DMS 273 (cell line): Measurements from ENCODE around the gene GARS1.

ENCODE experiments used
- DNase-seq: peaks from one replicate; lab custom pipeline; 2025; ENCODE audit not compliant: unreplicated experiment; lab: John Stamatoyannopoulos, UW

Gene GARS1, protein sequence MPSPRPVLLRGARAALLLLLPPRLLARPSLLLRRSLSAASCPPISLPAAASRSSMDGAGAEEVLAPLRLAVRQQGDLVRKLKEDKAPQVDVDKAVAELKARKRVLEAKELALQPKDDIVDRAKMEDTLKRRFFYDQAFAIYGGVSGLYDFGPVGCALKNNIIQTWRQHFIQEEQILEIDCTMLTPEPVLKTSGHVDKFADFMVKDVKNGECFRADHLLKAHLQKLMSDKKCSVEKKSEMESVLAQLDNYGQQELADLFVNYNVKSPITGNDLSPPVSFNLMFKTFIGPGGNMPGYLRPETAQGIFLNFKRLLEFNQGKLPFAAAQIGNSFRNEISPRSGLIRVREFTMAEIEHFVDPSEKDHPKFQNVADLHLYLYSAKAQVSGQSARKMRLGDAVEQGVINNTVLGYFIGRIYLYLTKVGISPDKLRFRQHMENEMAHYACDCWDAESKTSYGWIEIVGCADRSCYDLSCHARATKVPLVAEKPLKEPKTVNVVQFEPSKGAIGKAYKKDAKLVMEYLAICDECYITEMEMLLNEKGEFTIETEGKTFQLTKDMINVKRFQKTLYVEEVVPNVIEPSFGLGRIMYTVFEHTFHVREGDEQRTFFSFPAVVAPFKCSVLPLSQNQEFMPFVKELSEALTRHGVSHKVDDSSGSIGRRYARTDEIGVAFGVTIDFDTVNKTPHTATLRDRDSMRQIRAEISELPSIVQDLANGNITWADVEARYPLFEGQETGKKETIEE

DNA sequence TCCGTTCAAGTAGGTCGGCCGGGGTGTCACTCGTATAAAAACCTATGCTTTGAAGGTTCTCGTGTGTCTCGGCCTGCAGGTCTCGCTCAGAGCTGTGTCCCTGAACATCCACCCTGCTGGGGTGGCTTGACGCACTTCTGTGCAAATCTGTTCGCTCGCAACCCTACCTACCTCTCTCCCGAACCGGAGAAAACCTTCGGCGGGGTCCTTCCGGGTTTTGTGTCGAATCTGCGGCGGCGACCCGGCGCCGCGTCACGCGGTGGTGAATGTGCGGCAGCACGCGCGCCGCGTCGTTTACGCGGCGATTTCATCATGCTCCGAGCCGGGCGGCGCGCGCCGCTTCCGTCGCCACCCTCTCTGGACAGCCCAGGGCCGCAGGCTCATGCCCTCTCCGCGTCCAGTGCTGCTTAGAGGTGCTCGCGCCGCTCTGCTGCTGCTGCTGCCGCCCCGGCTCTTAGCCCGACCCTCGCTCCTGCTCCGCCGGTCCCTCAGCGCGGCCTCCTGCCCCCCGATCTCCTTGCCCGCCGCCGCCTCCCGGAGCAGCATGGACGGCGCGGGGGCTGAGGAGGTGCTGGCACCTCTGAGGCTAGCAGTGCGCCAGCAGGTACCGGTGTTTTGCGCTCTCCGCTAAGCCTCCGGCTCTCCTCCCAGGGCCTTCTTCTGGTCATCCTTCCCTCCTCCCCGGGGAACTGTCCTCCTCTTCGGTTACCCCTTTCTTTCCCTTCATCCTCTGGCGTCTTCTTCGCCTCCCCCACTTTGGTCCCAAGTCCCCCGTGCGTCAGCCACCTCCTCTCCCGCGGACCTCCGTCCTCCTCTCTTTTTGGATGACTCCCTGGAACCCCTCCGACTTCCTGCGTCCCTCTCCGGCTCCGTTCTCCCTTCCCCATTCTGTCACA lies at the start of gene GARS1:
GARS1 (plus strand) TSS at position 339 of the 896 bp plus-strand sequence; CDS start at position 383, 44 bp downstream.
- DNase-seq = peak; percentile 99

DNA sequence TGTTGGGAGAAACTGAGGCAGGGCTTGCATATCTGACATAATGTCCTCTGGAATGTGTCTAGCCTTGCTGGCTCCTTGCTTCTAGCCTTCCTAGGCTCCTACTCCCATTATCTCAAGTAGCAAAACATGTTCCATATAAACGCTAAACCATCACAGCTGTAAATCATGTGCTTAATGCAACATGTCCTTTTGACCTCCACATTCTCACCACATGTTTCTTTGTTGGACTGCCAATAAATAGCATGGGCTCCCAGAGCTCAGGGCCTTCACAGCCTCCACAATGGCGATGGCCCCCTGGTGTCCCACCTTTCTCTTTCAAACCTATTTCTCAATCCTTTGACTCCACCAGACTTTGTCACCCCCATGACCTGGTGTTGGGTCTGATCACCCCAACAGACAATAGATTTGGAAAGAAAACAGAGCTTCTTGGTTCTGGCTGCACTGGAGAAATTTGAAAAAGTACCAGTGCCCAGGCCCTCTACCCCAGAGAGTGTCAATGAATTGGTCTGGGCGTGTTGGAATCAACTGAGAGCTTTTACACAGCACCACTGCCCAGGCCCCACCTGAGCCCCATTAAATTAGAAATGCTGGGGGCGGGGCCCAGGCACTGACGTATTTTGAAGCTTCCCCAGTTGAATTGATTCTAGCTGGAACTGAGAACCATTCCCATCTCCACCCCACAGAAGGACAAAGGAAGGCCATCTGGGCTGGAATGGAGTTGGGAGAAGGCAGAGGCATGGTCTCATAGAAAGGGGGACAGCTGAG lies 48.7 kb upstream of the GARS1 start:
- peak; percentile 44 for DNase-seq

DNA sequence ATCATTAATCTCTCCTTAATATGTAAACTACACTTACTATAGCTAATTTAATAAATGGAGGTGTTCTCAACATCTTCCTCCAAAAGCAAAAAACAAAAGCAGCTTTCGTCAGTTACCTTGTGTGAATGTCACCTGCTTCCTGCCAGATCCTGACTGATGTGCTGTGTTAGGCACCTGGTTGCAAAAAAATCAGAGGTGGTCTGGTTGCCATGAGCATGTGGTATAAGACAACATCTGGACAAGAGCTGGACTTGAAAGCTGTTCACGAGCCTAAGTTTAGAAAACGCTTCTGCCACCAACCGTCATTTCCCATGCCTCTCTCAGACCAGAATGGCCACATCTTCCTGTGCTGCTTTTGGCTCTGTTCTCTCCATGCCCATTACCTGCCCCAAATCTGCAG lies 48.1 kb upstream of the GARS1 start:
- DNase-seq = no peak

DNA sequence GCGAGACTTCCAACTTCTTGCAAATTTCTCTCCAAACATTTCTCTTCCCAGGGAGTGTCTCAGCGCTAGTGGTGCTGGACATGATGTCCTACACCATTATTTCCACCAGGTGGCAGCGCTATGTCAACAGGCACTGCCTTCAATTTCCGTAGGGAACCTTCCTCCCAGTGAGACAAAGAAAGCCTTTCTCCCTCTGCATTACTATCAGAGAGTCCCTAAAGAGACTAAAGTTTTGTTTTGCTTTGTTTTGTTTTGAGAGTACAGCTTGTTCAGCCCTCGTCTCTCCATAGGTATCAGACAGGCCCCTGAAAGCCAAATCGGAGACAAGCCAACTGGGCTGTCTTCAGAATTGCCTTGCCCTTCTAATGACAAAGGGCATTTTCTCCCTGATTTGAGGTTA lies 45.8 kb upstream of the GARS1 start:
- DNase-seq = peak; percentile 96

DNA sequence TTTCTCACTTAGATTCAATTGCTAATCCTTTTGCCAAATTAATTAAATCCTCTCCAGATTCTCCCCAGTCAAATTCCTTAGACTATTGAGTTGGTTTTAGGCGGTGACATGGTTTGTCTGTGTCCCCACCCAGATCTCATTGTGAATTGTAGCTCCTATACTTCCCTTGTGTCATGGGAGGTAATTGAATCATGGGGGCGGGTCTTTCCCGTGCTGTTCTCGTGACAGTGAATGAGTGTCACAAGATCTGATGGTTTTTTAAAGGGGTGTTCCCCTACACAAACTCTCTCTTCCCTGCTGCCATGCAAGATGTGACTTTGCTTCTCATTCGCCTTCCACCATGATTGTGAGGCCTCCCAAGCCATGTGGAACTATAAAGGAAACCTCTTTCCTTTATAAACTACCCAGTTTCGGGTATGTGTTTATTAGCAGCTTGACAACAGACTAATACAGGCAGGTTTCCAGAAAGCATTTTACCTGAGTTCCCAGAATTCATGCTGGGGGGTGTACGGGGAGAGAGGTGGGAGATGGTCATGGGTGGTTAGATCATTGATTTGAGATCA lies 44.7 kb upstream of the GARS1 start:
- peak; percentile 36 for DNase-seq

DNA sequence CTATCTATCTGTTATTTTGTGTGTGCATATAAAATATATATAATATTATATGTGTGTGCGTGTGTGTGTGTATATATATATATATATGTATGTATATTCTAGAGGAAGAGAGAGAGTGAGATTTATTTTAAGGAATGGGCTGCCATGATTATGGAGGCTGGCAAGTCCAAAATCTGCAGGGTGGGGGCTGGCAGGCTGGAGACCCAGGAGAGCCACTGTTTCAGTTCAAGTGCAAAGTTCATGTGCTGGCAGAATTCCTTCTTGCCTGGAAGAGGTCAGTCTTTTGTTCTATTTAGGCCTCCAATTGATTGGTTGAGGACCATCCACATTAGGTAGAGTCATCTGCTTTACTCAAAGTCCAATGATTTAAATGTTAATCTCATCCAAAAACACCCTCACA lies 42.3 kb upstream of the GARS1 start:
- no peak for DNase-seq

DNA sequence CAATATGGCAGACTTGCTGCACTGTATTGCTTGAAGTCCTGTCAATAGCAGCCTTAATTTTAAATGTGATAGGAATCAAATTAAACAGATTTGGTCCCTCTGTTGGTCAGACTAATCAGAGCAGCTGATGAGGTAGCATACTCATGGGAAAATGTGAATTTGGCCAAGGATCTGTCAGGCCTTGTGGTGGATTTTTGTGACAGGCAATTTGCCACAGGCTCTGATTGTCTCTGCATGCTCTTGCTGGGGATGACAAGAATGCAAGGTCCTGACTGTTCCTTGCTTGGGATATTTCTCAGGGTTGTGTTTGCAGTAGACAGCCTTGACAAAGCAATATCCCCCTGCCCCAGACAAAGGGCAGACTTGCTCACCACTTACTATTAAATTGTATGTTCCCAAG lies 41.5 kb upstream of the GARS1 start:
- DNase-seq = no peak

DNA sequence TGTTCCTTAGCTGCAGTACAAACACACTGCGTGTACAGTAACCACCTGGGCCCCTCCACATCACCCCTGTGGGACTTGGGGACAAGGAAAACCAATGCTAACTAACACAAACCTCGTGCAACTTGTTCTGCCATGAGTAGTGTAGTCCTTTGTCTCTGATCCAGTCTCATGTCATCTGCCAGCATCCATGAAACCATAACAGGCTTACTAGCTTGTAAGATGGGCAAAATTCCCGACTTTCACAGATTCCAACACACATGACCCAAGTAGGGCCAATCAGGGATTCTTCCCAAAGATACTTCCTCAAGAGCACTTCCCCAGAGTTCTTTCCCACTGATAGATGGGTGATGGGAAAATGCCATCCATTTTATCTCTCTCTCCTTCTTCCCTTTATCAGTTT lies 41.1 kb upstream of the GARS1 start:
- no peak for DNase-seq

DNA sequence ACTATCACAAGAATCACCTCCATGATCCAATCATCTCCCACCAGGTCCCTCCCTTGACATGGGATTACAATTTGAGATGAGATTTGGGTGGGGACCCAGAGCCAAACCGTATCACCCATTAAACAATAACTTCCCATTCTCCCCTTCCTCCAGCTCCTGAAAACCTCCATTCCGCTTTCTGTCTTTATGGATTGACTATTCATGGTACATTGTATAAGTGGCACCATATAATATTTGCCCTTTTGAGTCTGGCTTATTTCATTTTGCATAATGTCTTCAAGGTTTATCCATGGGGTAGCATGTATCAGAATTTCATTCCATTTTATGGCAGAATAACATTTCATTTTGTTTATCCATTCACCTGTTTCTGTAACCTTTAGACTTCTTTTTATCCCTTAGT lies 39.2 kb upstream of the GARS1 start:
- no peak for DNase-seq

DNA sequence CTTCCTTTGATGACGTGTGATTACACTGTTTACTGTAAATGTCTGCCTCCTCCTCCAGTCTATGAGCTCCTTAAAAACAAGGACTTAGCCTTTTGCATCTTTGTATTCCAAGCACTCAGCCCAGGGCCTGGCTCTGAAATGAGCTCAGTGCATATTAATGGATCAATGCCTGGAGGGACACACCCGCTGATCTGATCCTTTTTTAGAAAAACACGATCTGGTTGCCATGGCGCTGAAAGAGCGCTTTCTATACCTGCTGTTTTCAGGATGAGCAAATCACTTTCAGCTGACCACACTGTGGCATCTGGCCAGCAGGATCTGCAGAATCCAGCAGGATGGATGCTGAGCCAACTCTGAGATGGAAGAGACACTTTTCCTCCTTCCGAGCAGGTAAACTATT lies 37.8 kb upstream of the GARS1 start:
- DNase-seq = peak; percentile 62

DNA sequence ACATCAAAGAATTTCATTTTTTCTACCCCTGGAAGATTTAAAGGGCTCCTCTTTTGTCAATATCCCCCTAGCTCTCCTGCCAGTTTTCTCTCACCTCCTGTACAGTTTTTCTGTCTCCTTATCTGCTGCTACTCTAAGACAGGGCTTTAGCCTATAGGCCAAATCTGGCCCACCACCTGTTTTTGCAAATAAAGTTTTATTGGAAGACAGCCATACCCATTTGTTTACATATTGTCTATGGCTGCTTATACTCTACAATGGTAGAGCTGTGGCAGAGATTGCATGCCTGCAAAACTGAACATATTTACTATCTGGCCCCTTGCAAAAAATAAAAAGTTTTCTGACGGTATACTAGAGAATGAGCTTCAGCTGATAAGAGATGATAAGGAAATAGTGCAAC lies 37.4 kb upstream of the GARS1 start:
- no peak for DNase-seq

DNA sequence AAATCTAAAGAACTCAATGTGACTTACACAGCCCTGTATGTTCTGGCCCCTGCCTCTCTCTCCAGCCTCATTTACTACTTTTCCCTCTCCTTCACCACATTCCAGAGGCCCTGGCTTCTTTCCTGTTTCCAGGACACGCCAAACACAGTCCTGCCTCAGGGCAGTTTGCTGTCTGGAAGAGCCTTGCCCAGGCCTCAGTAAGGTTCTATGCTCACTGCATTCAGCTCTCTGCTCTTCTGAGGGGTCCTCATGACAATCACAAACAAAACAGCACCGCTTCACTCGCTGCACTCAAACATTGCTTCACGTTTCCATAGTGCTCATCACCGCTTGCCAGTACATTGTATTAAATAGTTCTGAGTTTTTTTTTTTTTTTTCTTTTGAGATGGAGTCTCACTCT lies 35.1 kb upstream of the GARS1 start:
- DNase-seq = no peak

DNA sequence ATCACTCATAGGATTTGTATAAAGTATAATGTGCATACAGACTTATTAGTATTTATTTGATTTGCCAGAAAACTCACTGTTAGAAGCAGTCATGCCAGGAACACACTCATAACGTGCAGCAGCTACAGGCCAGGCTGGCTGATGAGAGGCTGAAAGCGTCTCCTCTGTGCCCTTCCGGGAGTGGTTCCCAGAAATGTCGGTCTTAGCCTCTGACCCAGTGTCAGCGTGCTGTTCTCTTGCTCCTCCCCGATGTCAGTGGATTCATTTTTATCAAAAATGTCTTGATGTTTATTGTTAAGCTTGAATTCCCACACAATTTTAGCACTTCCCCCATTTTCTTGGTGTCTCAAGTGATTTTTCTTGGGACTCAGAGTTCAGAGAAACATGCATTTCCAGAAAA lies 33.3 kb upstream of the GARS1 start:
- no peak for DNase-seq

DNA sequence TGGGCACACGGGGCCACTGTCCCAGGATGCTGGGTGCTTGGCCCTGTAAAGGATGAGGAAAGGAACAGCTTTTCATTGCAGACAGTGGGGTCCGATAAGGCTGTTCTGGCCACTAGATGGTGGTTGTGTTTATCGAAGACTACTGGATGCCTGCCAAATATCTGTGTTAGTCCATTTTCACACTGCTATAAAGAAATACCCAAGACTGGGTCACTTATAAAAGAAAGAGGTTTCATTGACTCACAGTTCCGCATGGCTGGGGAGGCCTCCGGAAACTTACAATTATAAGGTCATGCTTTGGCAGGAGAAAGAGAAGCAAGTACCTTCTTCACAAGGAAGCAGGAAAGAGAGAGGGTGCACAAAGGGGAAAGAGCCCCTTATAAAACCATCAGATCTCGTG lies 32.2 kb upstream of the GARS1 start:
- peak; percentile 54 for DNase-seq

DNA sequence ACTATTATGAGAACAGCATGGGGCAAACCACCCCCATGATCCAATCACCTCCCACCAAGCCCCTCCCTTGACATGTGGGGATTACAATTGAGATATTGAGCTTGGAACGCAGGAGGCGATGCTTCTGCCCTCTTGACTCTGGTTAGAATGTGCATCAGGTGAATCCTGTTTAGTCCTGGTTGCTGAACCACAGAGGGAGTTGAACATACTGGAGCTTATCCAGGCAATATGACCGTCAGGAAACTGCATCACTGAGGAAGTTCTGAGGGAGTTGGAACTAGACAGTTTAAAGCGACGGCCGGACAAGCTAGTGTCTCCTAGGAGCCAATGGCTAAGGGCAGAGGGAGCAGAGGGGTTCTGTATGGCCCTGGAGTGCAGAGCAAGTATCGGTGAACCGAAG lies 31.8 kb upstream of the GARS1 start:
- no peak for DNase-seq

DNA sequence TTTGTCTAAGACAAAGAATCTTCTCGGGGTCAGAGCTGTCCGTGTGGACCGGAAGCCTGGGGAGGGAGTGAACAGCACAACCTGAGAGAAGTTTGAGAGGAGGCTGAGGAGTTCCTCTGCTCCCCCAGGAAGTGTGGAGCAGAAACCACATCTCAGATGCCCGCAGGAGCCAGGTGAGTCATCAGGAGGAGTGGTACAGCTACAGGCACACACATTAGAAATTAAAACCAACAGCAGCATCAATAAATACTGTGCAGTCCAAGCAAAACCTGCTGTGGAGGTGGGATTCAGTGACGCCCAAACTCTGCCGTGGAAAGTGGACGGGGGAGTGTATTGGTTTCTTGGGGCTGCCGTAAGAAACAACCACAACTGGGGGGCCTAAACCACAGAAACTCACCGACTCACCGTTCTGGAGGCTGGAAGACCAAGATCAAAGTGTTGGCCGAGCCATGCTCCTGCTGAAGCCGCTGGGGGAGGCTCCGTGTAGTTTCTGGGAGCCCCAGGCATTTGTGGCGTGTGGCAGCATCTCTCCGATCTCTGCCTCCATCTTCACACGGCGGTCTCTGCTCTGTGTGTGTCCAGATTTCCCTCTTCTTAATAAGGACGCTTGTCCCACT lies 31.2 kb upstream of the GARS1 start:
- no peak for DNase-seq

DNA sequence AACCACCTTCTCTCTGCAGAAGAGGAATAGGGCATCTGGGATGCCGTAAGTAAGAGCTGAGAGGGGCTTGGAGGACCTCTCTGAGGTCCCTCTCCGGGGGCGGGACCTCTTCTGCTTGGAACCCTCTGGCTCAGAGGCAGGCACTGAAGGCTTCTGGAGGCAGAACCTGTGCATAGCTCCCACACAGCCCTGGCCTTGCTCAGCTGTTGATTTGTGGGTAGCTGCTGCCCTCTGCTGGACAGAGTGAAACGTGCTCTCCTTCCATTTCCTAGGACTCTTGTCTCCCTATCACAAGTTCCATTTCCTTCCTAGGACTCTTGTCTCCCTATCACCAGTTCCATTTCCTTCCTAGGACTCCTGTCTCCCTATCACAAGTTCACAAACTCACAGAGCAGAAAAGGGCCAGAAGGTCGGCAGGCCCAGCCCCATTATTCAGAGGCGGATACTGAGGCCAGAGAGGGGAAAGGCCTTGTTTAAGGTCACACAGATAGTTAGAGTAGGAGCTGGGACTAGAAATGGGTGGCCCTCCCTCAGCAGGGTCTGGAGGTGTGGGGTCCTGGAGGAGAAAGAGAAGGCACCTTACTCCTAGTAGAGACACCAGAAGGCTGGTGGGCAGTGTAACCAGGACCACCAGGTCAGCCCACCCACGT lies 30.3 kb upstream of the GARS1 start:
- DNase-seq = peak; percentile 97

DNA sequence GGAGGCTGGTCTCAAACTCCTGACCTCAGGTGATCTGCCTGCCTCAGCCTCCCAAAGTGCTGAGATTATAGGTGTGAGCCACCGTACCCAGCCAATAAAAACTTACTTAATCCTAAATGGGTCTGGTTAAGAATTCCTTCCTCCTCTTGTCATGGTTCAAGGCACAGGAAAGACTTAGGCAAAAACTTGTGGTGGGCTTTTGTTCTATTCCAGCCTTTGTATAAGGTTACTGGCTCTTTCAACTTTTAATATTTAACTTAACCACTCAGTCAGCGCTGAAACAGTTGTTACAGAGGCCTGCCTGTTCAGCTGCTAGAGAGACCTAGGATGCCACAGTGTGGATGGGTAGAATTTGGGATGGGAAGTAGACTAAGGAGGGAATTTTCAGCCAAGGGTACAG lies 28.1 kb upstream of the GARS1 start:
- no peak for DNase-seq

DNA sequence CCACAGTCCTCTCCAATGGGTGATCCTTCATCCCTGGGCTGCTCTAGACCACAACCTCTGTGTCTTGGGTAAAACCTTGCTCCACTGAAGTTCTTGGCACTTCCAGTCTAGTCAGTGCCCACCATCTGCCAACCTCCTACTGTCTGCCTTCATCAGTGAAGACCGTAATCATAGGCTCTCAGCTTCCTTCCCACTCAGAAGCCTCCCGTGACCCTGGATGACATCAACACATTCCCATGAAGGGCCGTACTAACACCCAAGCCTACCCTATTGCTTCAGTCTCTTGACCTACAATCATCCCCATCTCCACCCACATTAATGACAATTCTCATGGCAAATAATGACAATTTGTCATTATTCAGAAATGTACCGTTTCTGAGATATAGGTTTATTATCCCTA lies 27.6 kb upstream of the GARS1 start:
- no peak for DNase-seq
